Hematopoietic multipotent progenitor cell treated with erythropoietin and hydrocortisone succinate and interleukin-3 and kit ligand, for 4 days (in vitro differentiated cells): ENCODE data around the gene SNAP29.
"Not testable (repeated sequence)": the region's sequence is repeated elsewhere in the genome, so short reads cannot be mapped to it uniquely, and the experiment has no call there.

Experiments
- DNase-seq: peaks from one replicate; pipeline ENCODE4 v3.0.0-alpha.2; 2015

Gene SNAP29

DNA sequence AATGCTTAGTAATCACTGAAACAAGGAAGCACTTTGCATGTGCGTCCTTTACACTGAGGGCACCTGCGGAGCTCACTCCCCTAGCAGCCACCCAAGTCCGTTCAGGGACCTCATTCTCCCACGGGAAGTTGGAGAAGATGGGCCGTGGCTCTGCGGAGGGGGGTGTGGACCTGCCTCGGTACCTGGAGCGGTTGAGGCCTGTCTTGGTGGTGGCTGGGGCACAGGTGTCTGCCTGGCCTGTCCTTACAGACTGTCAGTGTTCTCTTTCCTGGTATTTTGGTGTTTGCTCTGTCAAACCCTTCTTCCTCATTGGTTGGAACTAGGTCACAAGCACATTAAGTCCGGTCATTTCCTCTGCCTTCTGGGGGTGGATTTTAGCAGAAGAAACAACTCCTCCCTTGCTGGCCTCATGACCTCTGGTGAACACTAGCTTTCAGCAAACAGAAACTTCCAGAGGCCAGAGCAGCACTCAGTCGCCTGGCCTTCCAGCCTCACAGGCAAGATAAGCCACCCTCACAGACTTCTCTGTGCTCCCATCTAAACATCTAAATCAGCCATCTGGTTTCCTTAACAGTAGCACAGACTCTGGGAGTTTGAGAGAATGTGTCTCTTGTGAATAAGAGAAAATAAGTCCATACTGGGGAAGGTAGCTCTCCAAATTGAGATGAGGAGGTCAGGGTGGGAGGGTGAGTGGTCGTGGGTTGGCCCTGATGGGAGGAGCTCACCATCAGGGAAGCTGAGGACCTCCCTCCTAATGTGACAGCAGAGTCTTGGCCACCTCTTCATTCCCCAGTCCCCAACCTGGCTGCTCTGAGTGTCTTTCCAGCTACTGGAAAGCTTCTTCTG lies 8.6 kb downstream of the SNAP29 start:
- DNase-seq = peak; percentile 92

DNA sequence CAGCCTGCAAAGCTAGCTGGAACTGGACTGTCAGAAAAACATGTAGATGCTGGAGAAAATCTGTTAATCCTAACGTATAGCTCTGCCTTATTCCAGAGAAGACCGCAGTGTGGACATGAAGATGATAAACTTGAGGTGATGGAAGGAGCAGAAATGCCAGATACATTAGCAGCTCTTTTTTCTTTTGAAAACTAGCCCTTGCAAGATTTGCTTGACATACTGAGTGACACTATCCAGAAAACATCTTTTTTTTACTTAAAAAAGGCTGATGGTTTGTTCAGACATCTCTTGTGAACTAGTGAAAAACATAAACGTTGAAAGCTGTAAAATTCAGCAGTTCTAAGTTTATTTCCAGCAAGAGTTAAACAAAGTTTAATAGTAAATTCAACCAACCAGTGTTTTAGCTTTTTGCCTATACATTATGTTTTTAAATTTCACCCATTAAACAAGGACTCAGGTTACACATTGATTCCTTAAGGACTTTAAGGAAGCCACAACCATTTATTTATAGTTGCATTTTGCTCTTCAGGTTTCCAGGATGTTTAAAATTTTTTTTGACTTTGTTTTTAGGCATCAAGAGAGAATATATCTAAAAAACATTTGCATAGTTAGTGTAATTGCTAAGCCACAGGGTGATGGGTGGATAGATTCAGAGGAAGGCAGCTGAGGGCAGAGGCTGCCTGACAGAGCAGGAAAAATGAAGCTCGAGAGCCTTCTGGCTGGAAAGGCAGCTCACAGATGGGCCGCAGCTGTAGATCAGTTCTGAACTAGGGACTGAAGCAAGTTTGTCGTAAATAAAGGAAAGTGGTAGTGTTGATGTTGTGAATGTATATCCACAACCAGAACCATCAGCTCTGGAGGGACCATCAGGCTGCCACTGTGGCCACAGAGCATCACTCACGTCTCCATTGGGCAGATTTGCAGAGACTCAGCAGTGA lies 9.5 kb downstream of the SNAP29 start:
- no peak for DNase-seq

DNA sequence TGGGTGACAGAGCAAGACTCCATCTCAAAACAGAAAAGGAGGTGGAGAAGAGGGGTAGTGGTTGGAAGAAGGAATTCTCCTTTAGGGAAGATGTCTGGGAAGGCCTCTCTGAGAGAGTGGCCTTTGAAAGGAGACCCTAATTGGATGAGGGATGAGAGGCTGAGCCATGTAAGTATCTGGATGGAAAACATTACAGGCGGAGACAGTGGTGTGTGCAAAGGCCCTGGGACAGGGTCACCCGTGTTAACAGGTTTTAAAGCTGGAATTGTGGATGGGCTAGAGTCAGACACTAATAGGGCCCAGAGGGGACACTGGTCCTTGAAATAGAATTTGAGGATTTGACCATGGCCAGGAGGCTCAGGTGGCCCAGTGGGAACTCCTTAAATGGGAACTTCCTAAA lies 10.4 kb downstream of the SNAP29 start:
- DNase-seq = no peak

DNA sequence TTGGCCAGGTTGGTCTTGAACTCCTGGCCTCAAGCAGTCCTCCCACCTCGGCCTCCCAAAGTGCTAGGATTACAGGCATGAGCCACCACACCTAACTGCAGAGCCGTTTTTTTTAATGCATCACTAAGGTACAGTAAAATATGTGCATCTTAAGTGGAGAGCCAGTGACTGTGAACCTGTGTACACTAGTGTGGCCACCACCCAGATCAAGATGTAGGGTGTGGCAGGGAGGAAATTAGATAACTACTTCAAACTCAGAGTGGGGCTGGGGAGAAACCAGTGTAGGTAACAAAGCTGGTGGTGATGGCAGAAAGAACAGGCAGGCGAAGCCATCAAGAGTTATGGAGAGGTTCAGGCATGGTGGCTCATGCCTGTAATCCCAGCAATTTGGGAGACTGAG lies 14.4 kb downstream of the SNAP29 start:
- peak; percentile 33 for DNase-seq

DNA sequence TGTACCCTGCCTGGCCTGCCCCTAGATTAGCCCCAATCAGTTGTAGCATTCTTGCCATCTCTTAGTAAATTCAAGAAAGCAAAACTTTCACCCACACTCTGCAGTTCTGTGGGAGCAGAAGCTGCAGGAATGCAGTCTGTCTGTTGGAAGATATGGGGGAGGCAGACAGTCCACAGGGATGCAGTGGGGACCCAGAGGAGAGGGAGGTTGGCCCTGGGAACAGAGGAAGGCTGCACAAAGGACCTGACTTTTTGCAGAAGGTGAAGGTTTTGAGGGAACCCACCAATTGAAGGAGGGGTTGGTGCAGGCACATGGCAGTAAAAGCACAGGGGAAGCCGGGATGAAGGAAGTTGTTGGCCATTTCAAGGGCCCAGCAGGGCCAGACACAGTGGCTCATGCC lies 16.5 kb downstream of the SNAP29 start:
- DNase-seq = no peak

DNA sequence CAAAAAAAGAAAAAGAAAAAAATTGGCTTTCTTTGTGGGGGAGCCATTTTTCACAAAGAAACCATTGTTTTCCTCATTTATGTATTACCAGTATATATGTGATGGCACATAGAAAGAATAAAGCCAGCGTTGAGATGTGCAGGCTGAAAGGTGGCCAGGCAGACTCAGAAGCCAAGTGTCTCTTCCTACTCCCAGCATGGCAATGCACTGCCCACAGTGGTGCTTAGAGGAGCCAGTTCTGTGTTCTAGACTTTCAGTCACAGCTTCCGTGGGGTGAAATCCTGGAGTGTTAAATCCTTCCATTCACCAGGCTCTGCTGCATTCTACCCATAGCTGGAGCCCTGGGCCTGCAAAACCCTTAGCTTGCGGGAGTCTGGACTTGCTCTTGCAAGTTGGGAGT lies 18.9 kb downstream of the SNAP29 start:
- DNase-seq = no peak

DNA sequence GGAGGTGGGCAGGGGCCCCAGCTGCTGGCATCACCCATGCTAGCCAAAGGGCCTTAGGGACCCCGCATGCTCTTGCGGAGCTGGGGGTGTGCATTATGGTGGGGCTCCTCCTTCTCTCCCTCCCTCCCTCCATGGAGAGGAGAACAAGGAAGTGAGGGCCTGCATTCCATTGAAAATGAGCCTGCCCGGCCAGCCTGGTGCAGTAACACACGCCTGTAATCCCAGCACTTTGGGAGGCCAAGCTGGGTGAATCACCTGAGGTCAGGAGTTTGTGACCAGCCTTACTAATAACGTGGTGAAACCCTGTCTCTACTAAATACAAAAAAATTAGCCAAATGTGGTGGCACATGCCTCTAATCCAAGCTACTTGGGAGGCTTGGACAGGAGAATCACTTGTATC lies 22.4 kb downstream of the SNAP29 start:
- no peak for DNase-seq

DNA sequence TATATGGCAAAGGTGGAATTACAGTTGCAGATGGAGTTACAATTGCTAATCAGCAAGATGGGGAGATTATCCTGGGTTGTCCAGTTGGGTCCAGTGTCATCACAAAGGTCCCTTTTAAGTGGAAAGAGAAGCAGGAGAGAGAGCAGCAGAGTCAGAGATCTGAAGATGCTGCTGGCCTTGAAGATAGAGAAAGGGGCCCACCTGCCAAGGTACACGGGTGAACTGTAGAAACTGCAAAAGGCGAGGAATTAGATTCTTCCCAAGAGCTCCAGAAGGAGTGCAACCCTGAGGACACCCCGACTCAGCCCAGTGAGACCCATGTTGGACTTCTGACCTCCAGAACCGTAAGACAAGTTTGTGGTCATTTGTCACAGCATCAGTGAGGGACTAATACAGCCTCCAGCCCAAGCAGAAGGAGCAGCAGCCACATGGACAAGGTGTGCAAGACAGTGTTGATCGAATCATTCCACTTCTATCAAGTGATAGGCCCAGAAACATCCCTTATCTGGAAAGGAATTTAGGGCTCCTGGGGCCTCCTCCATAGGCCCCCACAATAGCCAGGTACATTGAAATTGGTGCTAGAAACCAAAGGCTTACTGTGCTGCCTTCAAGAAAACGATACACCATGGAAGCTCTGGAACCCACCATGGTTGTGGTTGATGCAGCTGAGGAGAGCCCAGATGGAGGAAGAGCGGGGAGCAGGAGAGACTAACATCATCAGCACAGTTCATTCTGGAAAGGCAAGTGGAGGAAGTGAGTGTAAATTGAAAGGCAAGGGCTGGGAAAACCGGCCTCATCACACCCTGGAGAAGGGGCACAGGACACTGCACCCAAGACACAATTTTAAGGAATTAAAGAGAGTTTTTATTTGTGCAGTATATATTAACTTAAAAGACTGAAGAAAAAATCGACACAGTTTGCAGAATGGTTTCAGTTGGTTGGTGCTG lies 23.3 kb downstream of the SNAP29 start:
- no peak for DNase-seq

DNA sequence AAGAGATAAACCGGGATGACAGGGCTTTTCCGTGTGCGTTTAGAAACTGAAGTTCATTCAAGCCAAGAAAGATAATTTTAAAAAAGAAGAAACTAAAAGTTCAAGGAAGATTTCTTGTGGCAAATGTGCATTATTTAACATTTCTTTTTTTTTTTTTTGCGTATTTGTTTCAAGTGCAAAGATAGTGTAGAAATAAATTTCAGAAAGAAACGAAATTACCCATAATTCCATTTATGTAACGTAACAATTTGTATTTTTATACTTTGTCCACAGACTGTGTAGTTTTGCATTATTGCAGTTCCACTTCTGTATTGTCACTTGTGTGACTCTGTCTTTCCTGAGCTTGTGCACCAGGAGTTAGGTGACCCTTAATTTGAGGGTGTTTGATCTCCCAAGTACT lies 24.0 kb downstream of the SNAP29 start:
- no peak for DNase-seq

DNA sequence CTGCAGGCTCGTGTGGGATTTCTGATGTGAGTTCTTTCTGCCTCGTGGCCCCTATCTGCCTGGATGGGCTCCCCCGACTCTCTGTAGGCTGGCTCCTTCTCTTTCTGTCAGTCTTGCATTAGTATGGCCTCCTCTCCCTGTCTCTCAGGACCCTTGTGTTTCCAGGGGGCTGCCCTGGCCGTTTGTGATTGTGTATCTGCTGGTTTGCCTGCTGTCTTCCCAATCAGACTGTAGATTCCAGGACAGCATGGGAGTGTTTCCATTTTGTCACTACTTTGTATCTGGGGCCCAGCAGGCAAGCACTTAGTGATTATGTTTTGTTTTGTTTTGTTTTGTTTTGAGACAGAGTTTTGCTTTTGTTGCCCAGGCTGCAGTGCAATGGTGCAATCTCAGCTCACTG lies 25.6 kb downstream of the SNAP29 start:
- DNase-seq = no peak

DNA sequence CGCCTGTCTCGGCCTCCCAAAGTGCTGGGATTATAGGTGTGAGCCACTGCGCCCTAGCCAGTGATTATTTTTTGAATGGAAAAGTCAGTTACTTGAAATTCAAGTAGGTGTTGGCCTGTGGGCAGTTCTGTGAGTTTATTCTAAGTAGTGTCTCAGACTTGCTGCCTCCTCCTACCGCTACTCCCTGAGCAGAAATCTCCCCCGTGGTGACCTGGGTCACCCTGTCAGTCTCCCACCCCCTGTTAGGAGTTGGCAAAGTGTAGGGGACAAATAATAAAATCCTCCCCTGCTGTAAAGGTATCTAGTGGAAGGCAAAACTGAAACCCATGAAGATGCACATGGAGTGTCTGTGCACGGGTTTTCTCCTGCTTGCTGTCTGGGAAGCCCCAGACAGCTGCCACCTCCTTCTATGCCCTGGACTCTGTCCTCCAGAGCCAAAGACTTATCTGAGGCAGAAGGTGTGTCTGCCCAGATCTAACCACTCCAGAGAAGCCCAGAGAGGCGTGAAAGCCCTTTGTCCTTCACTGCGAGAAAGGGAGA lies 26.3 kb downstream of the SNAP29 start:
- no peak for DNase-seq

DNA sequence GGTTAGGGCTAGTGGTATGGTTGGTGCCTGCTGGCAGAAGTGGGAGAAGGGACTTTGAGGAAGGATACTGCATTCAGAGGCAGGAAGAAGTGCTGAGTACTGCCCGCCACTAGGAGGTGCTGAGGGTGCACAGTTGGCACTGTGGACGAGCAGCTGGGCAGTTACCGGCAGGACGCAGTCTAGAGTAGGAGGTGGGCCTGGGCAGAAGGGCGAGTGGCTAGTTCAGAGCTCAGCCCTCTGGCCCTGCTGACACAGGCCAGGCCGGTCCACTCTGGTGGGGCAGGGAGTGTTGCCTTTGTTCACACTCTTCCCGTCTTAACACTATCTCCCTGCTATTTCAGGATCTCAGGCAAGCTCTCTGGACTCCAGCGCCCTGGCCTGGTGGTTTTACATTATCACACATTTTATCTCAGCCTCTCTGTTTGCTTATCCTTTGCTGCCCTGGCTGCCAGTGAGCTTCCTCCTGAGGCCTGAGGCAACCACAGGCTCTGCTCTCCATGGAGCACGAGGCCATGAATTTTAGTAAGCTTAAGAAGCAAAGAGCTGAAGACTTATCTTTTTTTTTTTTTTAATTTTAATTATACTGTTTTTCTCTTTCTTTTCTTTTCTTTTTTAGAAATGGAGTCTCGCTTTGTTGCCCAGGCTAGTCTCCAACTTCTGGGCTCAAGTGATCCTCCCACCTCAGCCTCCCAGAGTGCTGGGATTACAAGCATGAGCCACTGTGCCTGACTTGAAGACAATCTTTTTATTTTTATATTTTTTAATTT lies 26.9 kb downstream of the SNAP29 start:
- peak; percentile 94 for DNase-seq

DNA sequence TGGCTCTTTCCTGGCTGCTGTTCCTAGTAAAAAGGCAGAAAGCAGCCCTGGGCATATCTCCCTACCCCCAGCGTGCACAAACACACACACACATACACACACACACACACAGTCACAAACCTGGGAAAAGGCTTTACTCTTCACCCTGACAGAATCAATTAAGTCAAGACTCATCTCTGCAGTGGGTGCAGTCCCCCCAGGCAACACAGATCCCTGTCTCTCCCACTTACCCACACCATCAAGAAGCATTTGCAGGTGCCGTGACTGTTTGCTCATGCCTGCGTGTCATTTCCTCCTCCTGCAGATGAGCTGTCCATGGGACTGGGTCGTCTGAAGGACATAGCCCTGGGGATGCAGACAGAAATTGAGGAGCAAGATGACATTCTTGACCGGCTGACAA lies 28.6 kb downstream of the SNAP29 start:
- no peak for DNase-seq

DNA sequence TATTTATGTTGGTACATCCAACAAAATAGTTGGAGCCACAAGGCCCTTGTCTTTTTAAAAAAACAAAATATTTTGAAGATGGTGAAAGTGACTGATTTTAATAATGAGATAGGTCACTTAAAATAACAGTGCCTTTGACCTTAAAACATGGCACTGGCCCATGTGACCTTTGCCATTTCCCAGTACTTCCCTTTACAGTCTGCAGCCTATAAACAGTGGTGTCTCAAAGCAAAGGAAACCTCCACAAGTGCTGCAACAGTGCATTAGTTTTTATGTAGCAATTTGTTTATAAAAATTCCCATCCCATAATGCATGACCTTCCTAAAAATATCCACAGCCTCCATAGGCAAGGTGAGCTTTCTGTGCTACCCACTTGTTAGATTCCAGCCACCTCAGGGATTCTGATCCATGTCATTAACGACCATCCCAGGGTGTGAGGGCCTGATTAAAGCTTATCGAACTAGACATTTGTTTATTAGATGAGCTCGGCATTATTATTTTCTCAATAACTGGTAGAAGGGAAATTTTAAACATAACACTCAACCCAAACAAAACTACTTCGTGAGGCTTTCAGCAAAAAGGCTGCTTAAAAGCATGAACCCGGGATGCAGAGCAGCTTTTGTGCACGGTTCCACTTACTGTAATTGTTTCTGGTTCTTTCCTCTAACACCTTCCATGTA lies 30.4 kb downstream of the SNAP29 start:
- no peak for DNase-seq

DNA sequence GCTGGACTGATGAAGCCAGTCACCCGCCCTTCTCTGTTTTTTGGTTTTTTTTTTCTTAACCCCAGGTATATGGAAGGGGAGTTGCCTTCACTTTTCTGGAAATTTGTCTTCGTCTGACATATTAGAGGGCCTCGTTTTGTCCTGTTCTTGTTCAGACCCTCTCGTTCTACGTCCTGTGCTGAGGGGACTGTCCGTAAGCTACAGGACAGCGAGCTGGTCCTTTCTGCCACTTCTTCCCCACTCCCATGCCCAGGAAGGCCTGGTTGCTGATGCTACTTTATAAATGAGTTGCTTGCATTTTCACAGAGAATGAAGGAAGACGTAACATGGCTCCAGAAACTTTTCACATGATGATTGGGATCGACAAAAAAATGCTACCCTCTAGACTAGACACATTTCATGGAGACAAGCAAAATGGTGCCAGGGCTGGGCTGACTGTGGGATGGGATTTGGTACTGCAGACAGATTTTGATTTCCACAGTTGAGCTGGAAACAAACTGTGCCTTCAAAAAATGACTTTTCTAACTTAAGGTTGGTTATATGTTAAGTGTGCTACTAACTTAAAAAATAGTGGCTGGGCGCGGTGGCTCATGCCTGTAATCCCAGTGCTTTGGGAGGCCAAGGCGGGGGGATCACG lies 31.2 kb downstream of the SNAP29 start:
- DNase-seq = no peak

DNA sequence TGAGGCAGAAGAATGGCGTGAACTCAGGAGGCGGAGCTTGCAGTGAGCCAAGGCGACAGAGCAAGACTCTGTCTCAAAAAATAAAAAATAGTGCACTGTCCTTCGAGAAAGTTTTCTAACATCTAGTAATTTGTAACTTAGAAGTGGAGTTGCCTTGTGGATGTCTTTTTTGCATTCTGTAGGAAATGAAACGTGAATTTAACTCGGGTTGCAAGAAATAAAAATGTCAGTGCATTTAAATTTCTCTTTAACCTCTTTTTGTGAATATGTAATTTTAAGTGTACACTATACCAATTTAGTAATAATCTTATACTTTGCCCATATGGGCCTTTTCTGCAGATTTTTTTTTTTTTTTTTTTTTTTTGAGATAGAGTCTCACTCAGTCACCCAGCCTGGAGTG lies 32.2 kb downstream of the SNAP29 start:
- DNase-seq = no peak

DNA sequence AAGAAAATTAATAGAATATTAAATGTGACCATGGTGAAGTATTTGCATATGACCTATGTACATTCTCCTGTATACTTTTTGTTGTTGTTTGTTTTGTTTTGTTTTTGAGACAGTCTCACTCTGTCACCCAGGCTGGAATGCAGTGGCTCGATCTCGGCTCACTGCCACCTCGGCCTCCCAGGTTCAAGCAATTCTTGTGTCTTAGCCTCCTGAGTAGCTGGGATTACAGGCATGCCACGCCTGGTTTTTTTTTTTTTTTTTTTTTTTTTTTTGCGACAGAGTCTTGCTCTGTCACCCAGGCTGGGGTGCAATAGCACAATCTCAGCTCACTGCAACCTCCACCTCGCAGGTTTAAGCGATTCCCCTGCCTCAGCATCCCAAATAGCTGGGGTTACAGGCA lies 38.9 kb downstream of the SNAP29 start:
- not testable (repeated sequence) for DNase-seq

DNA sequence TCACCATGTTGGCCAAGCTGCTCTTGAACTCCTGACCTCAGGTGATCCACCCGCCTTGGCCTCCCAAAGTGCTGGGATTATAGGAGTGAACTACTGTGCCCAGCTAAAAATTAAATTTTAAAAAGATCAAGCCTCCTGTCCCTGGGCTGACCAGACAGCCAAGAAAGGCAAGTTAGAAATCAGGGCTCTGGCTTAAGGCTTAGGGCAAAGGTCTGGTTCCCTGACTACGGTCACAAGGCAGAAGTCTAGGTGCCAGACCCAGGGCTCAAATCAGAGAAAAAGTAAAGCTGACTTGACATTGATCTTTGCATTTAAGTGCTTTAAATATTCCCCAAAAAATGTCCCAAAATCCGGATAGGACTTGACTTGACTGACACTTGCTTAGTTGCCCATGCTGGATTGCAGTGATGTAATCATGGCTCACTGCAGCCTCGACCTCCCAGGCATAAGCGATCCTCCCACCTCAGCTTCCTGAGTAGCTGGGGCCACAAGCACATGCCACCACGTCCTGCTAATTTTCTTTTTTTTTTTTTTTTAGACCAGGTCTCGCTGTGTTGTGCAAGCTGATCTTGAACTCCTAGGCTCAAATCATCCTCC lies 41.1 kb downstream of the SNAP29 start:
- DNase-seq = no peak

DNA sequence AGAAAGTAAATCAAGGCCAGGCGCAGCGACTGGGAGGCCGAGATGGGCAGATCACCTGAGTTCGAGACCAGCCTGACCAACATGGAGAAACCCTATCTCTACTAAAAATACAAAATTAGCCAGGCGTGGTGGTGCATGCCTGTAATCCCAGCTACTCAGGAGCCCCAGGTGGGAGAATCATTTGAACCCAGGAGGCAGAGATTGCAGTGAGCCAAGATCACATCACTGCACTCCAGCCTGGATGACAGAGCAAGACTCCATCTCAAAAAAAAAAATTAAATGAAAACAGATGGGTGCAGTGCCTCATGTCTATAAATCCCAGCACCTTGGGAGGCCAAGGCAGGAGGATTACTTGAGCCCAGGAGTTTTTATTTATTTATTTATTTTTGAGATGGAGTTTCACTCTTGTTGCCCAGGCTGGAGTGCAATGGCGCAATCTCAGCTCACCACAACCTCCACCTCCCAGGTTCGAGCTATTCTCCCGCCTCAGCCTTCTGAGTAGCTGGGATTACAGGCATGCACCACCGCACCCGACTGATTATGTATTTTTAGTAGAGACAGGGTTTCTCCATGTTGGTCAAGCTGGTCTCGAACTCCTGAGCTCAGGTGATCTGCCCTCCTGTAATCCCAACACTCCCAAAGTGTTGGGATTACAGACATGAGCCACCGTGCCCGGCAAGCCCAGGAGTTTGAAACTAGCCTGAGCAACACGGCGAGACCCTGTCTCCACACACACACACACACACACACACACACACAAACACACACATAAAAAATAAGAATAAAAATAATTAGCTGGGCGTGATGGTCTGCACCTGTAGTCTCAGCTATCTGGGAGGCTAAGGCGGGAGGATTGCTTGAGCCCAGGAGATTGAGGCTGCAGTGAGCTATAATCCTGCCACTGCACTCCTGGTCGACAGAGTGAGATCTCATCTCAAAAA lies 42.6 kb downstream of the SNAP29 start:
- DNase-seq = not testable (repeated sequence)
